AG09319 (cell line): Measurements from ENCODE around the gene ARVCF.

Experiments
- DNase-seq: peaks from one replicate; pipeline ENCODE4 v3.0.0-alpha.2; 2010; ENCODE audit warnings: low read depth; ENCODE audit errors: extremely low read depth
- CTCF ChIP-seq: IDR thresholded peaks from 2 replicates; pipeline ENCODE4 v1.5.1; 2011; ENCODE audit warnings: low read depth, mild to moderate bottlenecking, inconsistent platforms, low read length, moderate library complexity

Gene ARVCF

DNA sequence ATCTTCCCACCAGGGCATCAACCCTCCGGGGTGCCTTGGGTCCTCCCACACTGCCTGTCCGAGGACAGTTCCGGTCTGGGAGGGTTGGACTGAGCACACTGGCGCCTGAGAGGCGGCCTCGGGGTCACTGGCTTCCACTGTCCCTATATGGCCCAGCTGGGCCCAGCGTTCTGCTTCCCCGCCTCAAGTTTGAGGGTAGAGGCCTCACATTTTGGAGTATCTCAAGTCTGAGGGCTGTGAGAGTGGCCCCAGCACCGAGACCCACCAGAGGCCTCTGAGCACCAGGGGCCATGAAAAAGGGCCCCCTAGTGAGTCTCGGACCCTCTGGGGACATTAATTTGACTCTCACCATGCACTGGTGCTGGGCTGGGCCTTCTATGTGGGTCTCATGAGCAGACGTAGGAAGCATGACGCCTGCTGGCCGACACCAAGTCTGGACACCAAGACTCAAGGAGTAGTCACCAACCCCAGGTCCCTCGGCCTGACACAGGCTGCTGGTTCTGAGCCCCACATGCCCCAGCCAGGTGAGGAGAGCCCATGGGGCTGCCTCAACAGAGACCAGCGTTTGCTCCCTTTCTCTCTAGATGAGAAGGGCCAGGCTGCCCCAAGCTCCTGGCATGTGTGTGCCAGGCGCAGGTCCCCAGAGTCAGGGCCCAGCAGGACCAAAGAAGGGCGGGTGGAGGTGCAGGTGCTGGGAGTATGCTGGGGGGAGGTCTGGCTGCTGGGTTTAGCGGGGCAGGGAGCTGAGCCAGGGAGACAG is 27.5 kb downstream of the ARVCF start:
- DNase-seq = no peak
- TF ChIP-seq CTCF = no peak

- DNase-seq = no peak
- no peak for TF ChIP-seq CTCF
Observed at GRCh38 chr22:19988331-19988808, 28.3 kb downstream of the ARVCF start.

DNA sequence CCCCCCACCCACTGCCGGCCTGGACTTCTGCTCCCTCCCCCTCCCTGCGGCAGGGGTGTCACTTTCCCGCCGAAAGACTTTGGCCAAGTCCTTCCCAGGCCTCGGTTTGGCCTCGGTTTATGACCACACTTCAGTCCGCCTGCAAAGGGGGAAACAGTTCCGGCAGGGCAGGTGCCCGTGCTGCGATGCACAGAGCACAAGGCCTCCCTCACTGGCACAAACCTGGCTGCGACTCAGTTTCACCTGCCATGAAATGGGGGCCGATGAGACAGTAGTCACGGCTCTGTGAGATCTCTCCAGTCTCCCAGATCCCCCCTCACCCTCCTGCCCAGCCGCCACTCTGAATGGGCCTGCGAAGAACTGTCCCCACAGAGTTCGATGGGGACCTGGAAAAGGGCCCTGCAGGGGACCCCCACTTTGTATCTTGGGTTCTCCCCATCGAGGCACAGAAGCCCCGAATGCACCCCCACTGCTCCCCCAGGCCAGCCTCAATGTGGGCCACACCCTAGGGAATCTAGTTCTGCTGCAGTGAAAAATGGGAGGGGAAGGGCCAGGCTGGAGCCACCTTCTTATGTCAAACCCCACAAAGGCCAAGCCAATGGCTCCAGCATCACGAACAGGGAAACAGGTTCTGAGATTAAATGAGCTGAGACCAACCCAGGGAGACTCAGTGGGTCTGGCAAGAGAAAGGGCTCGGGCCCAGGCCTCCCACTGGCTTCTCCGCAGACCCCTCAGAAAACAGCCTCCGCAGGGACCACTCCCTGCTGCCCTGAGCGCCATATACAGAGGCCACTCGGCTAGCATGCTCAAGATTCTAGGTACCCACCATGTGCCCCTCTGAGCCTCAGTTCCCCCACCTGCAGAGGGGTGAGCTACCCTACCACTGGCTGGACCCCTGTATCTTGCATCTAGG is 29.0 kb downstream of the ARVCF start:
- TF ChIP-seq CTCF = no peak
- no peak for DNase-seq

GRCh38 chr22:19986410-19987341 is 29.9 kb downstream of the ARVCF start:
- no peak for TF ChIP-seq CTCF
- no peak for DNase-seq

DNA sequence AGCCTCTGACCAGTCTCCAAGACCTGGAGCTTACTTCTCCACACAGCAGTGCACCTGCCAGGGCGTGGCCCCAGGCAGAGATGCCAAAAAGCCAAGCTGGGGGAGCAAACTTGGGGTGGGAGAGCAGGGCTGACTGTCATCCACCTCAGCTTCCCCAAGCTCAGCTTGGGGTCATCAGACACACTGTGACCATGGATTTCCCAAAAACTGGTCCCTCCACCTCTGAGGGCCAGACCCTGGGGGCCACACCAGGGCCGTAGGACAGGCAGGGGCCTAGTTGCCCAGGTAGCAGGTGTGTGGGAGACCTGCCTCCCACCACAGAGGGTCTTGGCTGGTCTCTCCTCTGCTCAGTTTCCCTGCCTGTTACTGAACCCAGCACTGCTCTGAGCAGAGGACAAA is 30.6 kb downstream of the ARVCF start:
- DNase-seq = no peak
- no peak for TF ChIP-seq CTCF

- DNase-seq = no peak
- TF ChIP-seq CTCF = no peak
Observed at GRCh38 chr22:19984851-19985811, 31.5 kb downstream of the ARVCF start.
